ENCODE data around the gene KCNH1. TPM values are rescaled to one million over a fixed set of nuclear protein-coding genes. Genes with fewer than 3 reads are reported as not detected.

Gene KCNH1
- total RNA-seq, 1 experiment from 2014 or later, result not detected

- Histone ChIP-seq H3K4me2 (ENCODE audit: low read length) (no peak overlapping the region), H3K9me2 (ENCODE audit: insufficient read depth) (no peaks in the 10 kb centered on the region), H3K4me3 (replicated peaks in 1 of 2; ENCODE audit: low read depth in 1 of 2, low read length in 2 of 2) (no peak overlapping the region), H3K27ac (ENCODE audit: low read depth, low read length) (no peak overlapping the region), H3K79me2 (ENCODE audit: insufficient read depth, low read length) (no peaks in the 10 kb centered on the region), H3K36me3 (ENCODE audit: control insufficient read depth in 1 of 2, insufficient read depth in 2 of 2, low read length in 2 of 2) (no peaks in the 10 kb centered on the region), H4K20me1 (ENCODE audit: insufficient read depth) (no peaks in the 10 kb centered on the region), H2AFZ (ENCODE audit: low read depth, low read length, poor library complexity, severe bottlenecking) (no peak overlapping the region), H3K9me3 (ENCODE audit: control insufficient read depth in 1 of 2, insufficient read depth in 1 of 2, low read depth in 1 of 2, low read length in 2 of 2) (no peaks in the 10 kb centered on the region), H3K27me3 (ENCODE audit: insufficient read depth, low read length) (peaks cover 18% of the 10 kb centered on the region; the same call in 1 of the 2 replicates), H3K9ac (ENCODE audit: low read length) (no peak overlapping the region), H3K4me1 (ENCODE audit: control insufficient read depth in 1 of 2, insufficient read depth in 2 of 2, low read length in 2 of 2) (no peaks in the 10 kb centered on the region)
- no TSS peak for BruUV-seq (replicated peaks)
- ChIA-PET POLR2A (no interaction called here), RAD21 (ENCODE audit: low non-redundant PET in 1 of 2, low total read pairs in 2 of 2, uncharacterized antibody in 2 of 2, unreplicated experiment in 2 of 2) (no interaction called here), CTCF (no interaction called here)
- no peak for TF ChIP-seq ZBTB33 (IDR thresholded peaks at IDR 0.05; ENCODE audit: extremely low read depth, insufficient replicate concordance, low read length)
- TF ChIP-seq YY1 (IDR thresholded peaks at IDR 0.05; ENCODE audit: extremely low read depth, insufficient replicate concordance, low read depth, low read length), result no peak
- no peak for TF ChIP-seq CBX3 (IDR thresholded peaks at IDR 0.05; ENCODE audit: low read depth)
- TF ChIP-seq REST (IDR thresholded peaks at IDR 0.05; ENCODE audit: low read depth), result no peak
- no peak for TF ChIP-seq FOSL1 (IDR thresholded peaks at IDR 0.05; ENCODE audit: low read depth)
- TF ChIP-seq CEBPB (IDR thresholded peaks at IDR 0.05; ENCODE audit: low read depth), result no peak
- intact Hi-C loops (cut with micrococcal nuclease), result no loop called here
- ATAC-seq, result no peak
- DNase-seq (ENCODE audit: low read depth, low spot score), result no peak
These were observed 390.9 kb downstream of the KCNH1 start for GRCh38 chr1:210743038-210743437.

Data from HCT116 (cell line).